Small intestine (tissue), 7 donors: Measurements from ENCODE around the gene ARHGEF10L. TPM values are rescaled to one million over a fixed set of nuclear protein-coding genes. Genes with fewer than 3 reads are reported as not detected.

ENCODE experiments used
- DNase-seq, 2 donors: peaks; one replicate each; pipeline versions ENCODE4 v3.0.0 to v3.0.0-alpha.2; 2013
- FAIRE-seq: peaks from 2 replicates; lab custom pipeline; 2012; peaks lifted over from hg19 to GRCh38; lab: Jason Lieb, UNC
- H3K27ac ChIP-seq, 3 donors: one replicate each; pipeline ENCODE4 v1.5.1; 2013; ENCODE audit warnings: low read length in 2 of 3, mild to moderate bottlenecking in 2 of 3, control low read depth in 1 of 3, inconsistent platforms in 1 of 3, low read depth in 1 of 3, moderate library complexity in 1 of 3
- H3K27me3 ChIP-seq, 3 donors: one replicate each; pipeline ENCODE4 v1.6.1; 2013; ENCODE audit warnings: low read length in 3 of 3, inconsistent platforms in 1 of 3; ENCODE audit not compliant: control insufficient read depth in 3 of 3, insufficient read depth in 3 of 3
- H3K36me3 ChIP-seq, 3 donors: one replicate each; pipeline ENCODE4 v1.6.1; 2013; ENCODE audit warnings: low read length in 3 of 3, inconsistent platforms in 1 of 3, low read depth in 1 of 3, mild to moderate bottlenecking in 1 of 3, moderate library complexity in 1 of 3; ENCODE audit not compliant: control insufficient read depth in 3 of 3, insufficient read depth in 2 of 3
- H3K4me1 ChIP-seq, 3 donors: one replicate each; pipeline ENCODE4 v1.6.1; 2013; ENCODE audit warnings: low read length in 2 of 3, inconsistent platforms in 1 of 3, low read depth in 1 of 3, mild to moderate bottlenecking in 1 of 3, moderate library complexity in 1 of 3; ENCODE audit not compliant: control insufficient read depth in 3 of 3, insufficient read depth in 2 of 3
- H3K4me3 ChIP-seq, 3 donors: one replicate each; pipeline ENCODE4 v1.5.1; 2013; ENCODE audit warnings: low read length in 3 of 3, control low read depth in 1 of 3, inconsistent platforms in 1 of 3, low read depth in 1 of 3, mild to moderate bottlenecking in 1 of 3, moderate library complexity in 1 of 3
- H3K9me3 ChIP-seq, 2 donors: one replicate each; pipeline ENCODE4 v1.6.1; 2013; ENCODE audit warnings: low read depth in 1 of 2, low read length in 1 of 2; ENCODE audit not compliant: control insufficient read depth in 2 of 2, insufficient read depth in 1 of 2
- WGBS, 3 donors: extraction: QIAGEN DNeasy Blood & Tissue Kit; methylation state at CpG; one replicate each; pipeline ENCODE4 v1.1.7; 2013; 5-methylcytosine and 5-hydroxymethylcytosine counted together
- polyA plus RNA-seq, 4 donors: library from polyadenylated mRNA; stranded (reverse) in 3 of 4; unstranded in 1 of 4; fragments of 200-250 nt in 3 of 4; fragments of 120-200 nt in 1 of 4; gene quantifications; one replicate each; pipeline versions ENCODE4 v1.2.1 to v1.2.3, GENCODE V29; 2013
- donor health status: healthy with polysubstance abuse.
- donor health status: control.
- donor health status: control.
- donor health status: Bipolar disorder and iron deficiency.
- donor health status: healthy.

The ARHGEF10L gene
- polyA plus RNA-seq, 4 donors, result 5.6 to 120 (median 35.0) TPM

DNA sequence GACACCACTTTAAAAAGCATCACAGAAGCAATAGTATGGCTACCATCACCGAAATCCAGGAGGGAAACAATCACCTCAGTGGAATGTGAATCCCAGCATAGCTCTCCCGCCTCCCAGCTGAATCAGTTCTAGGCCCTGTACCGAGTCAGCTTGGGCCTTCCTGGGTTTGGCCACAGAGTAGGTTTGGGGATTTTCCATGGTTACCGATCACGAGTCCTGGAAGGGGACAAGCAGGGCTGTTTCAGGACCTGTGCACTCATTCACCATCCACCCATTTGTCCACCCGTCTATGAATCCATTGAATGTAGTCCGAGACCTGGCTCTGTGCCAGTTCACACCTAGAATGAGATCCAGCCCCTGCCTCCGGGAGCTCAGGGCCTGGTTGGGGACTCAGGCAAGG lies 94.2 kb downstream of the ARHGEF10L start:
- no peaks in the 10 kb centered on the region for H3K27me3 ChIP-seq
- no peaks in the 10 kb centered on the region for H3K4me1 ChIP-seq
- 75 to 78% (median 76%) methylated on average over 8 of the region's 8 CpGs for WGBS, 3 donors
- H3K9me3 ChIP-seq, result no peaks in the 10 kb centered on the region
- no peak overlapping the region for H3K4me3 ChIP-seq
- DNase-seq (no peak), FAIRE-seq (no peak)
- no peak overlapping the region for H3K27ac ChIP-seq
- peaks cover 0 to 97% (median 21%) of the 10 kb centered on the region in 3 donors for H3K36me3 ChIP-seq

DNA sequence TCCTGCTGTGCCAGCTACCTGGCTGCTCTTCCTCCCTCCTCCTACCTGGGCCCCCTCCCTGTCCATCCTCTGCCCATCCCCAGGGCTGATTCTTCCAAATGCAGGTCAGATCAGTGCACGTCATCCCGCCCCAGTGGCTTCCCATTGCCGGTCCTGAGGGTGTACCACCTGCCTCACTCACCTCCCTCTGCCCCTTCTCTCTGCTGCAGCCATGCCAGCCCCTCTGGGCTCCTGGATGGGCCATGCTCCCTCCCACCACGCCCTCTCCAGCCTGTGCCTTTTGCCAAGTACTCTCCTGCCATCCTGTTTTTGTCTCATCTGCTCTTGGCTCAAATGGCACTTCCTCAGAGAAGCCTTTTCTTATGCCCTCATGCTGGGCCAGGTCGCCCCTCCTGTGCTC lies 95.8 kb downstream of the ARHGEF10L start:
- DNase-seq (no peak), FAIRE-seq (no peak)
- H3K9me3 ChIP-seq, result no peaks in the 10 kb centered on the region
- WGBS, 3 donors, result 81 to 83% (median 82%) methylated on average over 5 of the region's 5 CpGs
- H3K27ac ChIP-seq, result no peak overlapping the region
- H3K36me3 ChIP-seq, result peaks cover 0 to 97% (median 21%) of the 10 kb centered on the region in 3 donors
- no peak overlapping the region for H3K4me3 ChIP-seq
- H3K27me3 ChIP-seq, result no peaks in the 10 kb centered on the region
- no peaks in the 10 kb centered on the region for H3K4me1 ChIP-seq

- no peaks in the 10 kb centered on the region for H3K27me3 ChIP-seq
- H3K4me3 ChIP-seq, result no peak overlapping the region
- FAIRE-seq (no peak), DNase-seq (no peak)
- no peaks in the 10 kb centered on the region for H3K9me3 ChIP-seq
- H3K27ac ChIP-seq, result no peak overlapping the region
- 71 to 81% (median 79%) methylated on average over 9 of the region's 9 CpGs for WGBS, 3 donors
- no peaks in the 10 kb centered on the region for H3K4me1 ChIP-seq
- H3K36me3 ChIP-seq, result peaks cover 0 to 94% (median 18%) of the 10 kb centered on the region in 3 donors
Observed at GRCh38 chr1:17635811-17636210, 96.3 kb downstream of the ARHGEF10L start.

GRCh38 chr1:17636612-17637011 lies 97.1 kb downstream of the ARHGEF10L start:
- DNase-seq (no peak), FAIRE-seq (no peak)
- Histone ChIP-seq H3K27me3 (no peaks in the 10 kb centered on the region), H3K9me3 (no peaks in the 10 kb centered on the region), H3K27ac (no peak overlapping the region), H3K4me3 (no peak overlapping the region), H3K4me1 (no peaks in the 10 kb centered on the region), H3K36me3 (peaks cover 0 to 93% (median 11%) of the 10 kb centered on the region in 3 donors)
- WGBS, 3 donors, result 77 to 86% (median 84%) methylated on average over 3 of the region's 3 CpGs

GRCh38 chr1:17637055-17637454 lies 97.6 kb downstream of the ARHGEF10L start:
- FAIRE-seq (no peak), DNase-seq (no peak)
- H3K27me3 ChIP-seq, result no peaks in the 10 kb centered on the region
- no peak overlapping the region for H3K27ac ChIP-seq
- no peaks in the 10 kb centered on the region for H3K9me3 ChIP-seq
- H3K4me3 ChIP-seq, result no peak overlapping the region
- 90 to 95% (median 90%) methylated on average over 4 of the region's 4 CpGs for WGBS, 3 donors
- H3K4me1 ChIP-seq, result no peaks in the 10 kb centered on the region
- H3K36me3 ChIP-seq, result peaks cover 0 to 93% (median 9%) of the 10 kb centered on the region in 3 donors

DNA sequence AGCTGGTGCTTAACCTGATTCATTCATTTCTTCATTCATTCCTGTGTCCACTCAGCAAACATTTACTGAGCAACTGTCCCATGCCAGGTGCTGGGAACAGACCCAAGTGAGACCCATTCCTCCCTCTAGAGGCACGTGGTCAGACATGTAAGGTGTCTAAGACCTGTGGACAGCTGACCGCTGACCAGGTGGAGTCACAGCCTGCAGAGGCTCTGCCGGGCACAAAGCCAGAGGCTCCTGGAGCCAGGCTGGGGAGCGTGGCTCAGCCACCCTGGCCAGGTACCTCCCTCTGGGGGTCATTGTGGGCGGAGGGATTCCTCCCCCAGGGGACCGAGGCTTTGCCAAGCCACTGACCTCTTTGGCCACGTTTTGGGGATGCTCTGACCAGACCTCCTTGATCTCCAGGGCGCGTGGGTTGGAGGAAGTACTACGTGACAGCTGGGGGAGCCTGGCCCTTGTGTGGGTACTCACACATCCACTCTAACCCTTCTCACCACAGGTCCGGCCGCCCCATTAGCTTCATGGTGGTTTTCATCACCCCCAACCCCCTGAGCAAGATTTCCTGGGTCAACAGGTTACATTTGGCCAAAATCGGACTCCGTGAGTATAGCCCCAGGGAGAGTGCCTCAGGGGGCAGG lies 100.3 kb downstream of the ARHGEF10L start:
- FAIRE-seq (no peak), DNase-seq (no peak)
- no peak overlapping the region for H3K4me3 ChIP-seq
- H3K36me3 ChIP-seq, result peaks cover 0 to 93% (median 3%) of the 10 kb centered on the region in 3 donors
- 81 to 90% (median 85%) methylated on average over 14 of the region's 14 CpGs for WGBS, 3 donors
- H3K27me3 ChIP-seq, result no peaks in the 10 kb centered on the region
- H3K27ac ChIP-seq, result no peak overlapping the region
- H3K4me1 ChIP-seq, result no peaks in the 10 kb centered on the region
- H3K9me3 ChIP-seq, result no peaks in the 10 kb centered on the region

DNA sequence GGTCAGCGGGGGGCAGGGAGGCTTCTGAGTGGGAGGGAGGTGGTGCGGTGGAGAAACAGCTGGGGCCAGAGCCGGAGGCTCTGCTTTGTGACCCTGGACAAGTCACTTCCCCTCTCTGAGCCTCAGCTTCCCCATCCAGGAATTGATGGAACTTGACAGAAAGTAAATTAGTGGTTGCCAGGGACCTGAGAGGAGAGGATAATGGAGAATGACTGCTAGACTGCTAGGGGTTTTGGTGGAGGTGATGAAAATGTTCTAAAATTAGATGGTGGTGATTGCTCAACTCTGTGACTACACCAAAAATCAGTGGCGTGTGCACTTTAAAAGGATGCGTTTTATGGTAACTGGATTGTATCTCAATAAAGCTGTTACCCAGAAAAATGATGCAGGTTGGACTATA lies 100.9 kb downstream of the ARHGEF10L start:
- H3K9me3 ChIP-seq, result no peaks in the 10 kb centered on the region
- 80 to 86% (median 84%) methylated on average over 5 of the region's 5 CpGs for WGBS, 3 donors
- no peaks in the 10 kb centered on the region for H3K27me3 ChIP-seq
- DNase-seq (no peak), FAIRE-seq (no peak)
- H3K4me1 ChIP-seq, result no peaks in the 10 kb centered on the region
- no peak overlapping the region for H3K4me3 ChIP-seq
- no peak overlapping the region for H3K27ac ChIP-seq
- peaks cover 0 to 93% (median 3%) of the 10 kb centered on the region in 3 donors for H3K36me3 ChIP-seq

DNA sequence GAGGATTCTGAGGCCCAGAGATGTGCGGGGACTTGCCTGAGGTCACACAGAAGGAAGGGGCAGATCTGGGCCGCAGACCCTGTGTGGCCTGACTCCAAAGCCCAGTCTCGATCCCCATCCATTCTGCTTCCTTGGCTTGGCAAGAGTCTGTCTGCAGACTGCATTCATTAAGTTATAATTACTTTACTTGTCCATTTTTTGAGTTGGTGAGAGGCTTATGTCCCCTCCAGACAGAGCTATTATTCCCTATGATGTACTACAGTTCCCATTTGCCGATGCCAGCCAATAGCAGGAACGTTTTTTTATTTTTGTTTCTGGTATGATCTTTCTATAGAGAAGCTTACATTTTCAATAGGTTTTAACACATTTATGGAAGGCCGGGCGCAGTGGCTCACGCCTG lies 101.5 kb downstream of the ARHGEF10L start:
- DNase-seq, result no peak
- H3K36me3 ChIP-seq, result peaks cover 0 to 93% (median 3%) of the 10 kb centered on the region in 3 donors
- no peak overlapping the region for H3K27ac ChIP-seq
- WGBS, 3 donors, result 87 to 90% (median 89%) methylated on average over 8 of the region's 8 CpGs
- H3K4me3 ChIP-seq, result no peak overlapping the region
- H3K27me3 ChIP-seq, result no peaks in the 10 kb centered on the region
- H3K9me3 ChIP-seq, result no peaks in the 10 kb centered on the region
- FAIRE-seq, result no peak
- H3K4me1 ChIP-seq, result no peaks in the 10 kb centered on the region

DNA sequence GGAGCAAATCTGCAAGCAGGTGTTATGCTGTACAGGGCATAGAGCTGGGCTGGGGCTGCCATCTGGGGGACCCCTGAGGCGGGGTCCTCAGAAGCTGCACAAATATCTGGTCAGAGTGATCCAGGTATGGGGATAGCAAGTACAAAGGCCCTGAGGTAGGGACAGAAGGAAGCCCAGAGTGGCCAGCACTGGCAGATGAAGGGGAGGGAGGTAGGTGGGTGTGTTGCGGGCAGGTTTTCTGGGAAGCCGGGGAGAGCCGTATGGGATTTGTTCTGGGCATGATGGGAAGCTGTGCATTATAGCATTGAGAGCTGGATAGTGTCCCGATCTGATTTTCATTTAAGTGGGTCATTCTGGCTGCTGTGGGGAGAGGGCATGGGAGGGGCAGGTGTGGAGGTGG lies 102.7 kb downstream of the ARHGEF10L start:
- FAIRE-seq, result no peak
- no peaks in the 10 kb centered on the region for H3K9me3 ChIP-seq
- H3K36me3 ChIP-seq, result peaks cover 0 to 93% (median 1%) of the 10 kb centered on the region in 3 donors
- no peak overlapping the region for H3K4me3 ChIP-seq
- no peak overlapping the region for H3K27ac ChIP-seq
- DNase-seq, result no peak
- H3K4me1 ChIP-seq, result no peaks in the 10 kb centered on the region
- H3K27me3 ChIP-seq, result no peaks in the 10 kb centered on the region
- WGBS, 3 donors, result 83 to 91% (median 85%) methylated on average over 5 of the region's 5 CpGs
